ENCODE measurements around the gene HIBADH.
A peak's percentile ranks its signal among the peaks of the same experiment; 100 is the strongest.

Gene HIBADH

DNA sequence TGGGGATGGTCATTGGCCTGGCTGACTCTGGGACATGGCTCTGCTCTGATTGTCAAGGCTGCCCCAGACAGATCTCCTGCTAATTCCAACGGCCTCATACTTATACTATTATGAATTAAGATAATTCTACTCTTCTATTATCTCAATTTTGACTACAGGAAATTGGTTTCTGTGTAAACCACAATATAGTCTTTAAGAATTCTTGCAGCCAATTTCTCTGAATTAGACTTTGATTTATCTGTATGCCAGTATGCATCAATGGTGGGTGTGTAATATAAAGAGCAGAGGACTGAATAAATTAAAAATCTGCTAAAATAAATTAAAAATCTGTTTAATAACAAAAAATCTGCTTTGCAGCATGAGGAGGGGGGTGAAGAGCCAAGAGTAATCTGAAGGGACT lies 27.0 kb downstream of the HIBADH start:
- no peak for DNase-seq (ENCODE audit: low spot score)

- DNase-seq (ENCODE audit: low spot score), result no peak
These were observed 27.8 kb downstream of the HIBADH start for GRCh38 chr7:27634671-27635493.

DNA sequence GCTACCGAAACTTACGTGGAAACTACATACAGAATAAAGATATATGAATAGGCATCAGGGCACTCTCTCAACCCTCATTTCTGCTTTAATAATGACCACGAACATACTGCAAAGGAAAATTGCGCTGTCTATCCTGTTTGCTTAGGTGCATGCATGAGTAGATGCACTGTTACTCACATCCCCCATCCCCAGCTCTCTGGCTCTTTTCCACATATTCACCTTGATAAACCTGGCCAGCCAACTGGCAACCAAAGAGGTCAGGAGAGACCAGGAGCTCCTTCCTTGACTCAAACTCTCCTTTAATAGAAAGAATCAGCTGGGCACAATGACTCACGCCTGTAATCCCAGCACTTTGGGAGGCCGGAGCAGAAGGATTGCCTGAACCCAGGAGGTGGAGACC lies 29.6 kb downstream of the HIBADH start:
- DNase-seq (ENCODE audit: low spot score), result no peak

DNA sequence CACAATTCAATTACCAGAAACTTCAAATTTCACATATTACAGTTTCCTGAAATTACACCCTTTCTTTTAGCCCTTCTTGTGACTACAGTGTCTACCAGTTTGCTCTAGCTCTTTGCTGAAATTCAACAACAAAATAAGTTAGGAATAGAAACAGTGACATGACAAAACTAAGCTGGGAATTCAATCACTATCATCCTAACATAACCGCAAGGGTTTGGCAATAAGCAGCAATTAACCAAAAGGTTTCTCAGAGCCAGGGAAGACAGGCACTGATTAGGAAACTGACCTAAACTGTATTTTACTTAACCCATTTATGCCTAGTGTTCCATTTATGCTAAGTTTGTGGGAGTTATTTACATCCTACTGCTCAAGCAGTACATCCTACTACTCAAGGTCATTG lies 31.3 kb downstream of the HIBADH start:
- no peak for DNase-seq (ENCODE audit: low spot score)

GRCh38 chr7:27627146-27627545 lies 35.5 kb downstream of the HIBADH start:
- no peak for DNase-seq (ENCODE audit: low spot score)

DNA sequence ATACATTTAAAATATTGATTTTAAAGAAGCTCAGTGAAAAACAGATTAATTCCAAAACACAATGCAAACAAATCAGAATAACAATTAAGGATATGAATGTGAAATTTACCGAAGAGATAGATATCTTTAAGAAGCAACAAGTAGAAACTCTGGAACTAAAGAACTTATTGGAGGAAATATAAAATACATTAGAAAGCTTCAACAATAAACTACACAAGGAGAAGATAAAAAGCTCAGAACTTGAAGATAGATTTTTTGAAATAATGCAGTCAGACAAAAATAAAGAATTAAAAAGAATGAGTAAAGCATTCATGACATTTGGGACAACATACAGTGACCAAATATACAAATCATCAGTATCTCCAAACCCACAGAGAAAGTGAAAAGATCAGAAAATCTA lies 43.2 kb downstream of the HIBADH start:
- no peak for DNase-seq (ENCODE audit: low spot score)

- DNase-seq (ENCODE audit: low spot score), result no peak
These were observed 44.9 kb downstream of the HIBADH start for GRCh38 chr7:27617651-27618381.

- DNase-seq (ENCODE audit: low spot score), result no peak
These were observed 45.7 kb downstream of the HIBADH start for GRCh38 chr7:27616914-27617548.

DNA sequence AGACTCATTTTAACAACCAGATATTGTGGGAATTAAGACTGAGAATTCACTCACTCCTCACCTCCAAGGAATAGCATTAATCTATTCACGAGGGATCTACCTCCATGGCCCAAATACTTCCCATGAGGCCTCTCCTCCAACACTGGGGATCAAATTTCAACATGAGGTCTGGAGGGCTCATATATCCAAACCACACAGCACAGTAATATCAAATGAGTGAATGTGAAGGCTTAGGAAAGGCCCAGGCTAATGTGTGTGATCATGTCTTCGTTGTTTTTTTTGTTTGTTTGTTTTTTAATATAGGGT lies 46.5 kb downstream of the HIBADH start:
- DNase-seq (ENCODE audit: low spot score), result no peak

- no peak for DNase-seq (ENCODE audit: low spot score)
These were observed 47.1 kb downstream of the HIBADH start for GRCh38 chr7:27615420-27616185.

- no peak for DNase-seq (ENCODE audit: low spot score)
These were observed 48.6 kb downstream of the HIBADH start for GRCh38 chr7:27614095-27614494.

GRCh38 chr7:27611059-27611458 lies 51.6 kb downstream of the HIBADH start:
- DNase-seq (ENCODE audit: low spot score), result no peak

- no peak for DNase-seq (ENCODE audit: low spot score)
These were observed 53.7 kb downstream of the HIBADH start for GRCh38 chr7:27608776-27609495.

- no peak for DNase-seq (ENCODE audit: low spot score)
These were observed 55.5 kb downstream of the HIBADH start for GRCh38 chr7:27607210-27607606.

DNA sequence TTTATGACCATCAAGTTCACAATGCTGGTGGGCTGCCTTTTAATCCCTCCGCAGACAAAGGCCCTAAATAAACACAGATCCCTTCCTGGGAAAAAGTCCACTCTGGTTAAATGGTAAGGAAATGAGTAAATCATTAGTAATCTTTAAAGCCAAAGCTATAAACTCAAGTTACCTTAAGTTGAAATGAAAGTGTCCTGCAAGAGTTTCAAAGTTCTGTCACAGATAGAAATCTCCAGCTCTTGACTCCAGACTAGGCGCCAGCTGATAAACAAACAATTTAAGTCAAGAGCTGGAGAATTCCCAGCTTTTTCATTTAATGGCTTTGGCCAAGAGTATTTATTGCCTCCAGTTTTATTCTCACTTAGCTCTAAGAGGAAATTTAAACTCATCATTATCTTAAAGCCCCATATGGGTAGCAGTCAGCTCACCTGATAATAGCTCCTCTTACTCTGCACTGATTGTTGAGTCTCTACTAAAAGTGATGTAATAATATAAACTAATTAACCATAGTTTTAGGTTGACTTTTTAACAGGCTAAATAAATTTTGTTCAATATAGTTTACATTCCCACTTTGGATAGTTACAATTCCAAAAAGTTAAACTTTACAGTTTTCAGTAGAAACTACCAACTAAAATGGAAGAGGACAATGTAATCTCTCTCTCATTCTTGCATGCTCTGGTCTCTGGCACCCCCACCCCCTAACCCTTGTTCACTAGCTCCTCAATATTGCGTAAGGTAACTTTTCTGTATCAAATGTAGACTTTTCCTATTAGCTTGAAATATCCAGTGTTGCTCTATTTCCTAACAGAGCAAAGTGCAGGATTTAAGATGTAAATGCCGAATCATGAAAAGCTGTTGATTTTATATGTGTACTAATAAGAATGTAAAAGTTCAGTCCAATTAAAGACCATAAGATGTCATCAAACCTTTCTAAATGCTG lies 56.1 kb downstream of the HIBADH start:
- DNase-seq (ENCODE audit: low spot score), result peak; percentile 19

DNA sequence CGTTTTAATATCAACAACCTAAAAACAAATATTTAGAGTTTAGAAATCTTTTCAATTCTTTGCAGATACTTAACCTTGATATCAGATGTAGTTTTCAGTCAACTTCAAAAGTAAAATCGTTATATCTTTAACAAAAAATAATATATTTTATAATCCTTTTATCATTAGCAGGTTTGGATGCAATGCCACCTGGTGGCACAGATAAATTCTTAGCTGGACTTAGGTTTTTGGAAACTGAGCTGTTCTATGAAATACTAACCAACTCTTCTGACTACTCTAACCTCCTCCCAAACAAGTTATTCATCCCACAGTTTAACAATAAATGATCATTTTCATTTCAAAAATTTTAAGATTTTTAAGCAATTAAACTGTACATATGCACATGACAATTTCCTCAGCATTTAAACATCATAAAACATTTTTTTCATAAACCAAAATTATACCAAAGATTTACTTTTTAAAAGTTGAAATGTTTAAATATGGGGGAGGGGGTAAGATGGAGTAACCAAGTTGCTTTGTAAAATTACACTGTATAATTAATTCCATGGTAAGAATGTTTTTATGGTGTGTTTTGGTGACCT lies 56.9 kb downstream of the HIBADH start:
- peak; percentile 23 for DNase-seq (ENCODE audit: low spot score)

DNA sequence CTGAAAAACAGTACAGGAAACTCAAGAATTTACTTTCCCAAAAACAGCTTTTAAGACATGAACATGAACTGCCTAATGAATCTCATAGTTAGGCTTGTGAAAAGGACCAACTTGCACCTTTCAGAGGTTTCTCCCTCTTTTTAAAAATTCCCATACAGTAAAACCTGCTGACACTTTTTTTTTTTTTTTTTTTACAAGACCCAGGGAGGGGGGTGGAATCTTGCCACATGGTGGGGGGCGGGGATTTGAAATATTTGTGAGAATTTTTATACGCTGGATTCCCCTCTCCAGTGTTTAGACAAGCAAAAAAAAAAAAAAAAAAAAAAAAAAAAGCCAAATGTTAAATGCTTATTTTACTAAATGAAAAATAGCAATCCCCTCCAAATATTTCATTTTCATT lies 57.4 kb downstream of the HIBADH start:
- no peak for DNase-seq (ENCODE audit: low spot score)

DNA sequence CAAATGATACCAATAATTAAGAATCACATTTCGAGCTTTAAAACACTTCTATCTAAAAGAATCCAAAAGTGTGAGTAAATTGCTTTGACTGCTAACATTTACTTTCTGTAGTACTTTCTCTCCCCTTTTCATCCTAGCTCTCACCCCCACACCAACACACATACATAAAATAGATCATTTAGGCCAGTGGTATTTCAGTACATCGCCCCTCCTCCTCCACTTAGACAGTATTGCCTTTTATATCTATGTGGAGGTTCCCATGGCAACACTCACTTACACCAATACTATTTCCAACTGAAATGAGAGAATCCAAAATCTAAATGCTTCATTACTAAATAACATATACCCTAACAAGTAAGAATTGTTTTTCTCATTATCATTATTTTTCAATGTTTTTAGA lies 58.9 kb downstream of the HIBADH start:
- peak; percentile 66 for DNase-seq (ENCODE audit: low spot score)

GRCh38 chr7:27602766-27603165 lies 59.9 kb downstream of the HIBADH start:
- DNase-seq (ENCODE audit: low spot score), result no peak

DNA sequence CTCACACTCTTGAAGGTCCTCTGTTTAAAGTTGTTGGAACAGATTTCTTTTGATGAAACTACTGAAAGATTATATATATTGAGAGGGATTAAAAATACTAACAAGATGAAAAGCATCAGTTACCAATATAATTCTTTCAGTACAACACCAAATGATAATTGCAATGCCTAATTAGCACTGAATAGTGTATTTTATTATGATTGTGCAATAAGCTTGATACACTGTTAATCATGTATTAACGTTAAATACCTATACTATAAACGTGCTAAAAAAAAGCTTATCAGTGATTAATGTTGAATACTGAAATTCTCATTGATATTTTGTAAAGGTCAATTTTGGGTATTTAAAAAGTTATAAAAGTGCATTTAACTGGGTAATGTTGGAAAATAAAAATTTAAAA lies 61.5 kb downstream of the HIBADH start:
- no peak for DNase-seq (ENCODE audit: low spot score)

All from COLO829 (cell line).